Peyer's patch (tissue), 4 donors: ENCODE results near the gene SCLY. TPM values are rescaled to one million over a fixed set of nuclear protein-coding genes. Genes with fewer than 3 reads are reported as not detected.

Experiments
- DNase-seq, 3 donors: peaks; one replicate each; pipeline ENCODE4 v3.0.0-alpha.2; 2017 to 2019
- H3K27ac ChIP-seq, 4 donors: fragments of 200-600 bp; sonication (generic); one replicate each; pipeline ENCODE4 v1.5.1; 2016 to 2019
- H3K27me3 ChIP-seq, 2 donors: fragments of 200-600 bp; sonication (generic); one replicate each; pipeline ENCODE4 v1.5.1; 2019
- H3K36me3 ChIP-seq, 3 donors: fragments of 200-600 bp; sonication (generic); one replicate each; pipeline ENCODE4 v1.5.1; 2016 to 2019
- H3K4me1 ChIP-seq, 4 donors: fragments of 200-600 bp; sonication (generic); one replicate each; pipeline ENCODE4 v1.5.1; 2016 to 2019
- H3K4me3 ChIP-seq, 4 donors: fragments of 200-600 bp; sonication (generic); 1 replicate in 3 of 4; 2 replicates in 1 of 4; pipeline ENCODE4 v1.5.1; 2016 to 2019; ENCODE audit warnings: mild to moderate bottlenecking in 1 of 4
- H3K9me3 ChIP-seq, 4 donors: fragments of 200-600 bp; sonication (generic); one replicate each; pipeline ENCODE4 v1.5.1; 2016 to 2019; ENCODE audit warnings: mild to moderate bottlenecking in 1 of 4
- CTCF ChIP-seq, 6 experiments: fragments of 450-650 bp in 4 of 6; fragments of 200-600 bp in 2 of 6; sonication (generic) in 1 of 6; IDR thresholded peaks; one replicate each; pipeline ENCODE4 v1.5.1; 2017 to 2019; ENCODE audit warnings: antibody characterized with exemption in 6 of 6, mild to moderate bottlenecking in 3 of 6, moderate library complexity in 1 of 6
- POLR2A ChIP-seq, 2 donors: fragments of 450-650 bp; IDR thresholded peaks; one replicate each; pipeline ENCODE4 v1.5.1; 2017; ENCODE audit warnings: antibody characterized with exemption in 2 of 2, mild to moderate bottlenecking in 2 of 2, moderate library complexity in 2 of 2
- total RNA-seq, 4 donors: library from RNA; depleted of rRNA; stranded (reverse); fragments of >200 nt; gene quantifications; one replicate each; pipeline ENCODE4 v1.1.0, GENCODE V29; 2016

Gene SCLY
- total RNA-seq, 4 donors from 2014 or later: 13.2 to 45.2 (median 24.2) TPM

DNA sequence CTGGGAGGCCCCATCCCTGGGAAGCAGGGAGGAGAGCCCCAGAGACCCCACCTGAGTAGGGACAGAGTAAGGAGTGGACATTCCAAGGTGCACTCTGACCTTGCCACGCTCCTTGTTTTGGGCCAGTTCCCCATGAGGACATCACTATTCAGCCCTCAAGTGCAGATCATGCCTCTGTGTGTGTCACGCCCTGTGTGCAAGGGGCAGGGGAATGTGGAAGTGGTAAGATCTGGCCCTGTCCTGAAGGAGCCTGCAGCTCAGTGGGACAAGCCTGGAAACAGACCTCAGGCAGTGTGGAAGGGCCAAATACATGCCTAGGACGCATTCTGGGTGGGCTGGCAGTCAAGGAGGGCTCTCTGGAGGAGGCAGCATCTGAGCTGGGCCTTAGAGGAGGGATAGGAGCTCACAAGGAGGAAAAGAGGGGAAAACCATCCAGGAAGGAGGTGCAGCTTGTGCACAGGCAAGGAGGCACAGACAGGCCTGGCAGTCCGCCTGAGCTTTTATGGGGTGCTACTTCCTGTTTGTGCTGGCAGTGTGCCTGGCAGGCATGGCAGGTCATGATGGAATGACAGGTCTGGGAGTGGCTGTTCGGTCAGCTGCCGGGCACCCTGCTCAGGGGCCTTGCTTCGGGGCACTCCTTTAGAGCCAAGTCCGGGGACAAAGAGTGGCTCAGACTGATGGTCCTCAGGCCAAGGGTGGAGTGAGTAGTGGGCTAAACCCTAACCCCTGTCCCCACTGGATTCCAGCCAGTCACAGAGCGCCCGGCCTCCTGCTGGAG is 80.9 kb downstream of the SCLY start:
- peak overlapping the region in 2 of 4 donors; percentile 31 to 62 for H3K27ac ChIP-seq
- H3K27me3 ChIP-seq: no peaks in the 10 kb centered on the region
- H3K9me3 ChIP-seq: no peaks in the 10 kb centered on the region
- H3K36me3 ChIP-seq: no peaks in the 10 kb centered on the region
- H3K4me1 ChIP-seq: peaks cover 8 to 28% (median 12%) of the 10 kb centered on the region in 4 donors
- TF ChIP-seq CTCF (IDR thresholded peaks at IDR 0.05): no peak
- TF ChIP-seq POLR2A (IDR thresholded peaks at IDR 0.05): no peak
- H3K4me3 ChIP-seq: no peak overlapping the region
- peak in 2 of 3 donors; percentile 91 to 93 for DNase-seq

GRCh38 chr2:238142382-238143205 is 81.8 kb downstream of the SCLY start:
- Histone ChIP-seq H3K27me3 (no peaks in the 10 kb centered on the region), H3K4me3 (no peak overlapping the region), H3K27ac (peak overlapping the region in 2 of 4 donors; percentile 31 to 62), H3K36me3 (no peaks in the 10 kb centered on the region), H3K9me3 (no peaks in the 10 kb centered on the region), H3K4me1 (peaks cover 8 to 28% (median 12%) of the 10 kb centered on the region in 4 donors)
- TF ChIP-seq POLR2A (IDR thresholded peaks at IDR 0.05) (no peak), CTCF (IDR thresholded peaks at IDR 0.05) (peak in 2 of 6 experiments; percentile 13 to 17)
- no peak for DNase-seq

- Histone ChIP-seq H3K27ac (peak overlapping the region in 1 of 4 donors; percentile 12), H3K9me3 (no peaks in the 10 kb centered on the region), H3K4me3 (no peak overlapping the region), H3K4me1 (peaks cover 5 to 28% (median 11%) of the 10 kb centered on the region in 4 donors), H3K27me3 (no peaks in the 10 kb centered on the region), H3K36me3 (no peaks in the 10 kb centered on the region)
- TF ChIP-seq POLR2A (IDR thresholded peaks at IDR 0.05) (no peak), CTCF (IDR thresholded peaks at IDR 0.05) (no peak)
- DNase-seq: no peak
These were observed 82.6 kb downstream of the SCLY start for GRCh38 chr2:238143239-238143951.

GRCh38 chr2:238144262-238144661 is 83.5 kb downstream of the SCLY start:
- DNase-seq: no peak
- H3K4me3 ChIP-seq: no peak overlapping the region
- H3K9me3 ChIP-seq: no peaks in the 10 kb centered on the region
- TF ChIP-seq POLR2A (IDR thresholded peaks at IDR 0.05) (no peak), CTCF (IDR thresholded peaks at IDR 0.05) (no peak)
- no peak overlapping the region for H3K27ac ChIP-seq
- peaks cover 0 to 28% (median 6%) of the 10 kb centered on the region in 4 donors for H3K4me1 ChIP-seq
- H3K36me3 ChIP-seq: no peaks in the 10 kb centered on the region
- no peaks in the 10 kb centered on the region for H3K27me3 ChIP-seq

DNA sequence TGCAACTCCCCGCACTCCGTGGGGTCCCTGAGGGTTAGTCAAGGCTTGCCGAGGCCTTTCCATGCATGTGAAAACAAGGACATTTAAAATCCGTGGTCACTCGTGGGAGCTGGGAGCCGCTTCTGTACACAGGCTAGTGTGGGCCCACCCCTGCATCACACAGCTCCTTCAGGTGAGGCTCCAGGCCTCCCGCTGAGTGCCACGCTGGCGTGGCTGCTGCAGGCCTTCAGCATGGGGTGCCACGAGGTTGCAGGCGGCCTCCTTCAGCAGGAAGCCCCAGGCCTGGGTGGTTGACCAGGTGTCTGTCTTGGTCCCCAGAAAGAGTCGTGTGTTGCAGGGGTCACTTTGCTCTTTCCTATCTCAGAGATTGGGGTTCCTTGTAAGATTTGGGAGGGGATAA is 84.2 kb downstream of the SCLY start:
- Histone ChIP-seq H3K36me3 (no peaks in the 10 kb centered on the region), H3K27ac (no peak overlapping the region), H3K4me1 (peaks cover 0 to 28% (median 4%) of the 10 kb centered on the region in 4 donors), H3K4me3 (no peak overlapping the region), H3K9me3 (no peaks in the 10 kb centered on the region), H3K27me3 (no peaks in the 10 kb centered on the region)
- DNase-seq: no peak
- TF ChIP-seq POLR2A (IDR thresholded peaks at IDR 0.05) (no peak), CTCF (IDR thresholded peaks at IDR 0.05) (no peak)
